ENCODE results near the gene AEBP1. TPM values are rescaled to one million over a fixed set of nuclear protein-coding genes. Genes with fewer than 3 reads are reported as not detected.

The AEBP1 gene
- total RNA-seq, 1 donor from 2014 or later: 0.26 TPM

GRCh38 chr7:44103566-44103922 is 601 bp upstream of the AEBP1 start:
- no peaks in the 10 kb centered on the region for H3K27me3 ChIP-seq (ENCODE audit: control insufficient read depth, insufficient read depth, low read length)
- H3K4me3 ChIP-seq (ENCODE audit: low read depth, low read length): no peak overlapping the region
- TF ChIP-seq CTCF (IDR thresholded peaks at IDR 0.05; ENCODE audit: insufficient read depth, low read length, severe bottlenecking): no peak
- no peak for DNase-seq (ENCODE audit: low read depth)
- no peaks in the 10 kb centered on the region for H3K36me3 ChIP-seq (ENCODE audit: control insufficient read depth, insufficient read depth, low read length)
- no peak for FAIRE-seq

GRCh38 chr7:44104860-44105771 is 971 bp downstream of the AEBP1 start:
- TF ChIP-seq CTCF (IDR thresholded peaks at IDR 0.05; ENCODE audit: insufficient read depth, low read length, severe bottlenecking): no peak
- Histone ChIP-seq H3K4me3 (ENCODE audit: low read depth, low read length) (no peak overlapping the region), H3K36me3 (ENCODE audit: control insufficient read depth, insufficient read depth, low read length) (no peaks in the 10 kb centered on the region), H3K27me3 (ENCODE audit: control insufficient read depth, insufficient read depth, low read length) (no peaks in the 10 kb centered on the region)
- DNase-seq (ENCODE audit: low read depth) (peak; percentile 72), FAIRE-seq (no peak)

GRCh38 chr7:44105832-44106231 is 1.7 kb downstream of the AEBP1 start:
- Histone ChIP-seq H3K36me3 (ENCODE audit: control insufficient read depth, insufficient read depth, low read length) (no peaks in the 10 kb centered on the region), H3K4me3 (ENCODE audit: low read depth, low read length) (no peak overlapping the region), H3K27me3 (ENCODE audit: control insufficient read depth, insufficient read depth, low read length) (no peaks in the 10 kb centered on the region)
- no peak for DNase-seq (ENCODE audit: low read depth)
- FAIRE-seq: no peak
- no peak for TF ChIP-seq CTCF (IDR thresholded peaks at IDR 0.05; ENCODE audit: insufficient read depth, low read length, severe bottlenecking)

- FAIRE-seq: no peak
- TF ChIP-seq CTCF (IDR thresholded peaks at IDR 0.05; ENCODE audit: insufficient read depth, low read length, severe bottlenecking): no peak
- Histone ChIP-seq H3K36me3 (ENCODE audit: control insufficient read depth, insufficient read depth, low read length) (no peaks in the 10 kb centered on the region), H3K27me3 (ENCODE audit: control insufficient read depth, insufficient read depth, low read length) (no peaks in the 10 kb centered on the region), H3K4me3 (ENCODE audit: low read depth, low read length) (no peak overlapping the region)
- no peak for DNase-seq (ENCODE audit: low read depth)
These were observed 2.3 kb downstream of the AEBP1 start for GRCh38 chr7:44106311-44107065.

GRCh38 chr7:44107116-44107960 is 3.2 kb downstream of the AEBP1 start:
- DNase-seq (ENCODE audit: low read depth): no peak
- Histone ChIP-seq H3K36me3 (ENCODE audit: control insufficient read depth, insufficient read depth, low read length) (no peaks in the 10 kb centered on the region), H3K4me3 (ENCODE audit: low read depth, low read length) (no peak overlapping the region), H3K27me3 (ENCODE audit: control insufficient read depth, insufficient read depth, low read length) (no peaks in the 10 kb centered on the region)
- FAIRE-seq: no peak
- no peak for TF ChIP-seq CTCF (IDR thresholded peaks at IDR 0.05; ENCODE audit: insufficient read depth, low read length, severe bottlenecking)
